ENCODE results near the gene EXOC3L1. TPM values are rescaled to one million over a fixed set of nuclear protein-coding genes. Genes with fewer than 3 reads are reported as not detected.

Gene EXOC3L1
- total RNA-seq, 1 experiment from 2014 or later = 0.30 TPM

DNA sequence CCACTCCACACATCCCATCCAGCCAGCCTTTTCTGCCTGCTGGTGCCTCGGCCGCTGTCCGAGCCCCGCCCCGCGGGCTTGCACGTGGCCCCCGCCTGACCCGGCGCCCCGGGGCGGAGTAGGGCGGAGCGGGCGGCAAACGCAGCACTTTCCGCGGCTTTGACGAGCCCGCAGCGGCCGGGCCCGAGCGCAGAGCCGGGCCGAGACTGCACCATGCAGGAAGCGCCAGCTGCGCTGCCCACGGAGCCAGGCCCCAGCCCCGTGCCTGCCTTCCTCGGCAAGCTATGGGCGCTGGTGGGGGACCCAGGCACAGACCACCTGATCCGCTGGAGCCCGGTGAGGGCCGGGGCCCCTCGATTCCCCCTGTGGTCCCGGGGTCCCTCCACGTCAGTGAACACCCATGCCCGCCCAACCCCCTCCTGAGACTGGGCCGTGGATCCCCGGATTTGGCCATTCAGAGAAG is 25.3 kb downstream of the EXOC3L1 start, which contains the start of gene HSF4:
Gene HSF4, plus strand, starts transcription at position 147 of the 463 bp plus-strand sequence. Its CDS starts 67 bp downstream, at position 214.
- H3K27ac ChIP-seq (ENCODE audit: low read depth, low read length) = peak within 1 kb of the TSS; percentile 58; the same call in 1 of the 2 replicates
- no peaks in the 10 kb centered on the region for H4K20me1 ChIP-seq (ENCODE audit: insufficient read depth)
- TF ChIP-seq TCF7L2 (IDR thresholded peaks at IDR 0.05; ENCODE audit: borderline replicate concordance, extremely low read depth, insufficient read depth, insufficient read length) (peak; percentile 24), POLR2AphosphoS5 (IDR thresholded peaks at IDR 0.05; ENCODE audit: low read depth, low read length) (peak; percentile 16; the same call in 1 of the 2 replicates), SRF (IDR thresholded peaks at IDR 0.05; ENCODE audit: low read depth) (no peak)
- TF ChIP-seq, protein P1, sequence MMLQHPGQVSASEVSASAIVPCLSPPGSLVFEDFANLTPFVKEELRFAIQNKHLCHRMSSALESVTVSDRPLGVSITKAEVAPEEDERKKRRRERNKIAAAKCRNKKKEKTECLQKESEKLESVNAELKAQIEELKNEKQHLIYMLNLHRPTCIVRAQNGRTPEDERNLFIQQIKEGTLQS (IDR thresholded peaks at IDR 0.05) = no peak
- TF ChIP-seq, protein P2, sequence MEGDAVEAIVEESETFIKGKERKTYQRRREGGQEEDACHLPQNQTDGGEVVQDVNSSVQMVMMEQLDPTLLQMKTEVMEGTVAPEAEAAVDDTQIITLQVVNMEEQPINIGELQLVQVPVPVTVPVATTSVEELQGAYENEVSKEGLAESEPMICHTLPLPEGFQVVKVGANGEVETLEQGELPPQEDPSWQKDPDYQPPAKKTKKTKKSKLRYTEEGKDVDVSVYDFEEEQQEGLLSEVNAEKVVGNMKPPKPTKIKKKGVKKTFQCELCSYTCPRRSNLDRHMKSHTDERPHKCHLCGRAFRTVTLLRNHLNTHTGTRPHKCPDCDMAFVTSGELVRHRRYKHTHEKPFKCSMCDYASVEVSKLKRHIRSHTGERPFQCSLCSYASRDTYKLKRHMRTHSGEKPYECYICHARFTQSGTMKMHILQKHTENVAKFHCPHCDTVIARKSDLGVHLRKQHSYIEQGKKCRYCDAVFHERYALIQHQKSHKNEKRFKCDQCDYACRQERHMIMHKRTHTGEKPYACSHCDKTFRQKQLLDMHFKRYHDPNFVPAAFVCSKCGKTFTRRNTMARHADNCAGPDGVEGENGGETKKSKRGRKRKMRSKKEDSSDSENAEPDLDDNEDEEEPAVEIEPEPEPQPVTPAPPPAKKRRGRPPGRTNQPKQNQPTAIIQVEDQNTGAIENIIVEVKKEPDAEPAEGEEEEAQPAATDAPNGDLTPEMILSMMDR (IDR thresholded peaks at IDR 0.05 in 2 of 3, conservative IDR thresholded peaks at IDR 0.05 in 1 of 3; ENCODE audit: borderline replicate concordance in 1 of 3, insufficient read depth in 1 of 3, low read depth in 2 of 3, low read length in 2 of 3) = no peak
- peak; percentile 42 for ATAC-seq
- H3K9me3 ChIP-seq (ENCODE audit: control insufficient read depth in 1 of 2, insufficient read depth in 1 of 2, low read depth in 1 of 2, low read length in 2 of 2) = no peaks in the 10 kb centered on the region
- H2AFZ ChIP-seq (ENCODE audit: low read depth, low read length, poor library complexity, severe bottlenecking) = no peak within 1 kb of the TSS
- no peaks in the 10 kb centered on the region for H3K27me3 ChIP-seq (ENCODE audit: insufficient read depth, low read length)
- intact Hi-C loops (cut with micrococcal nuclease) = no loop called here
- CTCF ChIA-PET = no interaction called here
- no peaks in the 10 kb centered on the region; the same call in 1 of the 2 replicates for H3K79me2 ChIP-seq (ENCODE audit: insufficient read depth, low read length)
- peak within 1 kb of the TSS; percentile 65 for H3K4me2 ChIP-seq (ENCODE audit: low read length)
- BruUV-seq (replicated peaks) = no TSS peak
- H3K4me3 ChIP-seq (replicated peaks in 1 of 2; ENCODE audit: low read depth in 1 of 2, low read length in 2 of 2) = peak within 1 kb of the TSS in 1 of 2 experiments; percentile 26; a peak in 3 of 4 replicates
- H3K9ac ChIP-seq (ENCODE audit: low read length) = peak within 1 kb of the TSS; percentile 52
- RAD21 ChIA-PET (ENCODE audit: low non-redundant PET in 1 of 2, low total read pairs in 2 of 2, uncharacterized antibody in 2 of 2, unreplicated experiment in 2 of 2) = no interaction called here
- DNase-seq (ENCODE audit: low read depth, low spot score) = no peak
- no peaks in the 10 kb centered on the region for H3K36me3 ChIP-seq (ENCODE audit: control insufficient read depth in 1 of 2, insufficient read depth in 2 of 2, low read length in 2 of 2)
- H3K9me2 ChIP-seq (ENCODE audit: insufficient read depth) = no peaks in the 10 kb centered on the region
- POLR2A ChIA-PET = no interaction called here
- peaks cover 25 to 34% of the 10 kb centered on the region in 2 experiments for H3K4me1 ChIP-seq (ENCODE audit: control insufficient read depth in 1 of 2, insufficient read depth in 2 of 2, low read length in 2 of 2)

All from HCT116 (cell line).